NCI-H1930 (cell line): ENCODE results near the gene NUDT1.

Source experiments
- DNase-seq, 2 experiments: peaks; one replicate each; lab custom pipeline; 2025; lab: John Stamatoyannopoulos, UW

Gene NUDT1

GRCh38 chr7:2205036-2205780 is 36.8 kb upstream of the NUDT1 start:
- DNase-seq: no peak

GRCh38 chr7:2208712-2209111 is 33.3 kb upstream of the NUDT1 start:
- DNase-seq: no peak

- peak in 1 of 2 experiments; percentile 32 for DNase-seq
These were observed 32.7 kb upstream of the NUDT1 start for GRCh38 chr7:2209146-2209960.

GRCh38 chr7:2209961-2210323 is 32.1 kb upstream of the NUDT1 start:
- no peak for DNase-seq

GRCh38 chr7:2210551-2211258 is 31.3 kb upstream of the NUDT1 start:
- DNase-seq: no peak

GRCh38 chr7:2211259-2211880 is 30.7 kb upstream of the NUDT1 start:
- DNase-seq: no peak

- DNase-seq: no peak
These were observed 30.1 kb upstream of the NUDT1 start for GRCh38 chr7:2211926-2212325.

GRCh38 chr7:2212906-2213305 is 29.1 kb upstream of the NUDT1 start:
- DNase-seq: no peak

GRCh38 chr7:2213551-2214215 is 28.3 kb upstream of the NUDT1 start:
- DNase-seq: no peak

- no peak for DNase-seq
These were observed 27.4 kb upstream of the NUDT1 start for GRCh38 chr7:2214636-2215035.

GRCh38 chr7:2215851-2216250 is 26.2 kb upstream of the NUDT1 start:
- no peak for DNase-seq

GRCh38 chr7:2217206-2217605 is 24.8 kb upstream of the NUDT1 start:
- no peak for DNase-seq

GRCh38 chr7:2217716-2218443 is 24.1 kb upstream of the NUDT1 start:
- no peak for DNase-seq

- DNase-seq: no peak
These were observed 23.6 kb upstream of the NUDT1 start for GRCh38 chr7:2218444-2218785.

GRCh38 chr7:2219136-2219535 is 22.9 kb upstream of the NUDT1 start:
- no peak for DNase-seq

- no peak for DNase-seq
These were observed 22.4 kb upstream of the NUDT1 start for GRCh38 chr7:2219606-2220005.

- no peak for DNase-seq
These were observed 22.0 kb upstream of the NUDT1 start for GRCh38 chr7:2220030-2220429.

- DNase-seq: no peak
These were observed 21.5 kb upstream of the NUDT1 start for GRCh38 chr7:2220506-2220905.

GRCh38 chr7:2220954-2221353 is 21.1 kb upstream of the NUDT1 start:
- DNase-seq: no peak

GRCh38 chr7:2222516-2222915 is 19.5 kb upstream of the NUDT1 start:
- DNase-seq: no peak

GRCh38 chr7:2223321-2223720 is 18.7 kb upstream of the NUDT1 start:
- DNase-seq: no peak
